Heart left ventricle (tissue), 13 donors: Measurements from ENCODE around the gene GNG7.

Experiments
- POLR2A ChIP-seq, 2 donors: fragments of 450-650 bp; IDR thresholded peaks; one replicate each; pipeline ENCODE4 v1.6.1; 2017; ENCODE audit warnings: antibody characterized with exemption in 2 of 2, mild to moderate bottlenecking in 2 of 2, moderate library complexity in 2 of 2
- TF ChIP-seq, protein P1 (sequence below), 12 donors: fragments of 200-600 bp; sonication (generic) in 4 of 12; IDR thresholded peaks; one replicate each; pipeline versions ENCODE4 v1.5.0 to v1.8.0; 2018 to 2022; ENCODE audit warnings: antibody characterized with exemption in 12 of 12, mild to moderate bottlenecking in 5 of 12
- donor health status: ischemic (EF 13 %, LVEDD 7.1; RV severe dilation, severe dysfunction).
- donor health status: DM: no; HTN: yes; CAD: no.
- donor health status: DM: no; HTN: no; CAD: no.
- donor health status: ischemic (EF 25% LVEDD 6.9; RV normal size, moderate dysfunction).
- donor health status: ischemic (EF 25% LVEDD 5.7; RV mildly dilated, moderate dysfunction).
- donor health status: ischemic (EF 35%, LVEDD 5.7; RV mildly dilated, moderate dysfunction).
- donor health status: nonischemic (EF 11% LVEDD 7.7; RV severe dilation, severe dysfunction).
- donor health status: DM: yes; HTN: yes; CAD: no.
- donor health status: PGD.
- donor health status: ischemic (EF 29% LVEDD 5.4; RV normal size, mild dysfunction).
- donor health status: nonischemic (EF 23%, LVEDD 6.1; RV moderate dilation, normal function).

DNA sequence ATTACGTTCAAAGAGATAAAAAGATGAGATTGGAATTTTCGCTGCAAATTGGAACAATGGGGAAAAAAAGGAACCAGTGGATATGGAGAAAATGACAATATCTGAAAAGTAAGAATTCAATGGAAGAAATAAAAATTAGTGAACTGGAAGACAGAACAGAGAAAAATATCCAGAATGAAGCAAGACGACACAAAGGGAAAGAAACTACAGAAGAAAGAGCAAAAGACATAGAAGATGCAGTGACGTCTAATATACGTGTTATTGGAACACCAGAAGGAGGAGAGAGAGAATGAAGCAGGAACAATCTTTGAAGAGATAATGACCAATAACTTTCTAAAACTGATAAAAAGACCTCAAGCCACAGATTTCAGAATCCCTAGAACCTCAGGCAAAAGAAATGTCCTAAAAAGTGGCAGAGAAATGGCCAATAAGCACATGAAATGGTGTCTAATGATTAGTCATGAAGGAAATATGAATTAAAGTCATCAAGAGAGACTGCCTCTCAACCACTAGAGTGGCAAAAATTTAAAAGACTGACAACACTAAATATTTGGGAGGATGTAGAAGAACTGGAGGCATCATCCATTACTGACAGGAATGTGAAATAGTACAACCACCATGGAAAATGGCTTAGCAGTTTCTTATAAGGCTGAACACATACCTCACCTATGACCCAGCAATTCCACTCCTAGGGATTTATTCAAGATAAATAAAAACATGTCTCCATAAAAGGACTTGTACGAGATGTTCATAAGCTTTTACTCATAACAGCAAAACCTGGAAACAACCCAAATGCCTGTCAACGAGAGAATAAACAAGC, 170.0 kb downstream of the GNG7 start:
- TF ChIP-seq, protein P1, sequence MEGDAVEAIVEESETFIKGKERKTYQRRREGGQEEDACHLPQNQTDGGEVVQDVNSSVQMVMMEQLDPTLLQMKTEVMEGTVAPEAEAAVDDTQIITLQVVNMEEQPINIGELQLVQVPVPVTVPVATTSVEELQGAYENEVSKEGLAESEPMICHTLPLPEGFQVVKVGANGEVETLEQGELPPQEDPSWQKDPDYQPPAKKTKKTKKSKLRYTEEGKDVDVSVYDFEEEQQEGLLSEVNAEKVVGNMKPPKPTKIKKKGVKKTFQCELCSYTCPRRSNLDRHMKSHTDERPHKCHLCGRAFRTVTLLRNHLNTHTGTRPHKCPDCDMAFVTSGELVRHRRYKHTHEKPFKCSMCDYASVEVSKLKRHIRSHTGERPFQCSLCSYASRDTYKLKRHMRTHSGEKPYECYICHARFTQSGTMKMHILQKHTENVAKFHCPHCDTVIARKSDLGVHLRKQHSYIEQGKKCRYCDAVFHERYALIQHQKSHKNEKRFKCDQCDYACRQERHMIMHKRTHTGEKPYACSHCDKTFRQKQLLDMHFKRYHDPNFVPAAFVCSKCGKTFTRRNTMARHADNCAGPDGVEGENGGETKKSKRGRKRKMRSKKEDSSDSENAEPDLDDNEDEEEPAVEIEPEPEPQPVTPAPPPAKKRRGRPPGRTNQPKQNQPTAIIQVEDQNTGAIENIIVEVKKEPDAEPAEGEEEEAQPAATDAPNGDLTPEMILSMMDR (IDR thresholded peaks at IDR 0.05), result no peak
- TF ChIP-seq POLR2A (IDR thresholded peaks at IDR 0.05), result no peak
